HL-60 (cell line): ENCODE measurements around the gene RBBP8.

Experiments used
- GABPA ChIP-seq: IDR thresholded peaks from 2 replicates; pipeline ENCODE4 v1.6.1; 2012; ENCODE audit warnings: low read depth
- POLR2AphosphoS5 ChIP-seq: IDR thresholded peaks from 2 replicates; pipeline ENCODE4 v1.6.1; 2012; ENCODE audit warnings: low read depth
- SPI1 ChIP-seq: IDR thresholded peaks from 2 replicates; pipeline ENCODE4 v1.6.1; 2012; ENCODE audit warnings: low read depth, mild to moderate bottlenecking, borderline replicate concordance
- TF ChIP-seq, protein P1 (sequence below): IDR thresholded peaks from one replicate; pipeline ENCODE4 v1.5.1; 2011; ENCODE audit warnings: low read length, control low read depth, inconsistent platforms; ENCODE audit not compliant: insufficient read depth
- TF ChIP-seq, protein P2 (sequence below): IDR thresholded peaks from 2 replicates; pipeline ENCODE4 v1.6.1; 2012; ENCODE audit warnings: low read depth; ENCODE audit not compliant: insufficient replicate concordance

DNA sequence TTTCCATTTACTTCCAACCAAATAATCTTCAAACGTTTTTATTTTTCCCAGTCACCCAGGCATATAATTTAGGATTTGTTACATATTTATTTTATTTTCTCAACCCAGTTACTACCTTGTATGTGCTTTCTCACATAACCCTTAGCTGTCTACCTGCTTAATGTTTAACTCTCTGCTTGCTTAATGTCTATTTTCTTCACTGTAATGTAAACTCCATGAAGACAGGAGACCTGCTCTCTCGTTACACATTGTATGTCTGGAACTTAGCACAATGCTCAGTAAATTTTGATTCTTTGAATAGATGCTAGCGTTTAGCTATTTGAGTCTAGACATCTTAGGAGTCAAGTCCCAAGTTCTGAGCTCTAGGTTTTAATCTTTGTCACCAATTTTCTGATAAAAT lies 70.2 kb downstream of the RBBP8 start:
- TF ChIP-seq, protein P1, sequence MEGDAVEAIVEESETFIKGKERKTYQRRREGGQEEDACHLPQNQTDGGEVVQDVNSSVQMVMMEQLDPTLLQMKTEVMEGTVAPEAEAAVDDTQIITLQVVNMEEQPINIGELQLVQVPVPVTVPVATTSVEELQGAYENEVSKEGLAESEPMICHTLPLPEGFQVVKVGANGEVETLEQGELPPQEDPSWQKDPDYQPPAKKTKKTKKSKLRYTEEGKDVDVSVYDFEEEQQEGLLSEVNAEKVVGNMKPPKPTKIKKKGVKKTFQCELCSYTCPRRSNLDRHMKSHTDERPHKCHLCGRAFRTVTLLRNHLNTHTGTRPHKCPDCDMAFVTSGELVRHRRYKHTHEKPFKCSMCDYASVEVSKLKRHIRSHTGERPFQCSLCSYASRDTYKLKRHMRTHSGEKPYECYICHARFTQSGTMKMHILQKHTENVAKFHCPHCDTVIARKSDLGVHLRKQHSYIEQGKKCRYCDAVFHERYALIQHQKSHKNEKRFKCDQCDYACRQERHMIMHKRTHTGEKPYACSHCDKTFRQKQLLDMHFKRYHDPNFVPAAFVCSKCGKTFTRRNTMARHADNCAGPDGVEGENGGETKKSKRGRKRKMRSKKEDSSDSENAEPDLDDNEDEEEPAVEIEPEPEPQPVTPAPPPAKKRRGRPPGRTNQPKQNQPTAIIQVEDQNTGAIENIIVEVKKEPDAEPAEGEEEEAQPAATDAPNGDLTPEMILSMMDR, result no peak
- TF ChIP-seq POLR2AphosphoS5 (no peak), GABPA (no peak), SPI1 (no peak)
- TF ChIP-seq, protein P2, sequence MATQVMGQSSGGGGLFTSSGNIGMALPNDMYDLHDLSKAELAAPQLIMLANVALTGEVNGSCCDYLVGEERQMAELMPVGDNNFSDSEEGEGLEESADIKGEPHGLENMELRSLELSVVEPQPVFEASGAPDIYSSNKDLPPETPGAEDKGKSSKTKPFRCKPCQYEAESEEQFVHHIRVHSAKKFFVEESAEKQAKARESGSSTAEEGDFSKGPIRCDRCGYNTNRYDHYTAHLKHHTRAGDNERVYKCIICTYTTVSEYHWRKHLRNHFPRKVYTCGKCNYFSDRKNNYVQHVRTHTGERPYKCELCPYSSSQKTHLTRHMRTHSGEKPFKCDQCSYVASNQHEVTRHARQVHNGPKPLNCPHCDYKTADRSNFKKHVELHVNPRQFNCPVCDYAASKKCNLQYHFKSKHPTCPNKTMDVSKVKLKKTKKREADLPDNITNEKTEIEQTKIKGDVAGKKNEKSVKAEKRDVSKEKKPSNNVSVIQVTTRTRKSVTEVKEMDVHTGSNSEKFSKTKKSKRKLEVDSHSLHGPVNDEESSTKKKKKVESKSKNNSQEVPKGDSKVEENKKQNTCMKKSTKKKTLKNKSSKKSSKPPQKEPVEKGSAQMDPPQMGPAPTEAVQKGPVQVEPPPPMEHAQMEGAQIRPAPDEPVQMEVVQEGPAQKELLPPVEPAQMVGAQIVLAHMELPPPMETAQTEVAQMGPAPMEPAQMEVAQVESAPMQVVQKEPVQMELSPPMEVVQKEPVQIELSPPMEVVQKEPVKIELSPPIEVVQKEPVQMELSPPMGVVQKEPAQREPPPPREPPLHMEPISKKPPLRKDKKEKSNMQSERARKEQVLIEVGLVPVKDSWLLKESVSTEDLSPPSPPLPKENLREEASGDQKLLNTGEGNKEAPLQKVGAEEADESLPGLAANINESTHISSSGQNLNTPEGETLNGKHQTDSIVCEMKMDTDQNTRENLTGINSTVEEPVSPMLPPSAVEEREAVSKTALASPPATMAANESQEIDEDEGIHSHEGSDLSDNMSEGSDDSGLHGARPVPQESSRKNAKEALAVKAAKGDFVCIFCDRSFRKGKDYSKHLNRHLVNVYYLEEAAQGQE, result no peak
